Heart left ventricle (tissue), 16 donors: ENCODE measurements around the gene KRT35. TPM values are rescaled to one million over a fixed set of nuclear protein-coding genes. Genes with fewer than 3 reads are reported as not detected.

ENCODE experiments used
- ATAC-seq, 4 donors: fragments of 200-7000 bp; cut with Tn5 transposase; one replicate each; pipeline ENCODE4 v1.9.1; 2020 to 2022; ENCODE audit warnings: moderate library complexity in 4 of 4, mild to moderate bottlenecking in 3 of 4, moderate number of reproducible peaks in 1 of 4
- DNase-seq, 5 donors: peaks; one replicate each; pipeline ENCODE4 v3.0.0-alpha.2; 2020
- H3K27ac ChIP-seq, 12 donors: fragments of 200-600 bp; sonication (generic) in 4 of 12; one replicate each; pipeline versions ENCODE4 v1.5.0 to v1.8.0; 2016 to 2022; ENCODE audit warnings: mild to moderate bottlenecking in 2 of 12
- H3K27me3 ChIP-seq, 9 donors: fragments of 200-600 bp; sonication (generic) in 2 of 9; one replicate each; pipeline versions ENCODE4 v1.5.1 to v1.8.0; 2016 to 2022; ENCODE audit warnings: mild to moderate bottlenecking in 3 of 9
- H3K36me3 ChIP-seq, 9 donors: fragments of 200-600 bp; sonication (generic) in 2 of 9; one replicate each; pipeline versions ENCODE4 v1.5.0 to v1.8.0; 2018 to 2022; ENCODE audit warnings: mild to moderate bottlenecking in 2 of 9
- H3K4me1 ChIP-seq, 12 donors: fragments of 200-600 bp; sonication (generic) in 4 of 12; one replicate each; pipeline versions ENCODE4 v1.5.0 to v1.8.0; 2016 to 2022; ENCODE audit warnings: mild to moderate bottlenecking in 3 of 12
- H3K4me3 ChIP-seq, 12 donors: fragments of 200-600 bp; sonication (generic) in 4 of 12; one replicate each; pipeline versions ENCODE4 v1.5.0 to v1.8.0; 2017 to 2022; ENCODE audit warnings: mild to moderate bottlenecking in 9 of 12, moderate library complexity in 4 of 12
- H3K9me3 ChIP-seq, 12 donors: fragments of 200-600 bp; sonication (generic) in 4 of 12; one replicate each; pipeline versions ENCODE4 v1.5.0 to v1.8.0; 2016 to 2022; ENCODE audit warnings: mild to moderate bottlenecking in 1 of 12
- POLR2A ChIP-seq, 2 donors: fragments of 450-650 bp; IDR thresholded peaks; one replicate each; pipeline ENCODE4 v1.6.1; 2017; ENCODE audit warnings: antibody characterized with exemption in 2 of 2, mild to moderate bottlenecking in 2 of 2, moderate library complexity in 2 of 2
- WGBS, 4 donors: extraction: QIAGEN DNeasy Blood & Tissue Kit in 2 of 4; methylation state at CpG; one replicate each; pipeline versions ENCODE4 v1.1.5 to v1.1.7; 2013 to 2018; 5-methylcytosine and 5-hydroxymethylcytosine counted together
- intact Hi-C, 10 donors: fragments of 100-400 bp; cut with DNase I; formaldehyde crosslinking; loops; one replicate each; pipeline versions ENCODE4 v1.11.1 to v1.14.2; 2022
- polyA plus RNA-seq, 2 donors: library from polyadenylated mRNA; stranded (reverse); fragments of 200-250 nt; gene quantifications; one replicate each; pipeline ENCODE4 v1.2.3, GENCODE V29; 2013
- total RNA-seq, 9 donors: library from RNA; depleted of rRNA in 2 of 9; stranded (reverse); fragments of >200 nt in 2 of 9; fragmentation: NEBNext Ultra II Directional in 3 of 9; extraction: Animal tissue kit (Norgen Biotek cat#: 25700) in 3 of 9; gene quantifications; one replicate each; pipeline versions ENCODE4 v1.1.0 to v1.2.4, GENCODE V29; 2016 to 2023
- TF ChIP-seq, protein P1 (sequence below), 12 donors: fragments of 200-600 bp; sonication (generic) in 4 of 12; IDR thresholded peaks; one replicate each; pipeline versions ENCODE4 v1.5.0 to v1.8.0; 2018 to 2022; ENCODE audit warnings: antibody characterized with exemption in 12 of 12, mild to moderate bottlenecking in 5 of 12
- donor health status: ischemic (EF 13 %, LVEDD 7.1; RV severe dilation, severe dysfunction).
- donor health status: healthy with polysubstance abuse.
- donor health status: DM: no; HTN: yes; CAD: no.
- donor health status: DM: no; HTN: no; CAD: no.
- donor health status: ischemic (EF 25% LVEDD 6.9; RV normal size, moderate dysfunction).
- donor health status: ischemic (EF 25% LVEDD 5.7; RV mildly dilated, moderate dysfunction).
- donor health status: healthy.
- donor health status: DM: yes; HTN: yes; CAD: no.
- donor health status: ischemic (EF 35%, LVEDD 5.7; RV mildly dilated, moderate dysfunction).
- donor health status: nonischemic (EF 11% LVEDD 7.7; RV severe dilation, severe dysfunction).
- donor health status: DM: yes; HTN: yes; CAD: no.
- donor health status: PGD.
- donor health status: ischemic (EF 29% LVEDD 5.4; RV normal size, mild dysfunction).
- donor health status: nonischemic (EF 23%, LVEDD 6.1; RV moderate dilation, normal function).

Gene KRT35
- total and polyA plus RNA-seq, 11 donors: not detected

DNA sequence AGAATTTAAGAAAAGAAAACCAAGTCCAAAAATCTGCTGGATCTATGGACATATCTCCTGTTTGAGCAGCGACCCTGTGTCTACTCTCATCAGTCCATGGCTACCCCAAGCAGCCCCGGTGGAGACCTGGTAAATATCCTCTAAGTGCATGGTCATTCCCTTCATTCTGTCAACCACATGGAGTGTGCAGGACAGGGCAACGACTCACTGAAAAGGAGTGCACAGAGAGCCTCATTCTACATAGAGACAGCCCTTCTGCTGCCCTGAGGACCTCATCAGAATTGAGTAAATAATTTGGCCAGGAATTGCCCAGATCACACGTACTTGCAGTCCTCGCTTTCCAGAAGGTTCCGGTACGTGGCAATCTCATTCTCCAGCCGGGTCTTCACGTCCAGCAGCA lies 43.2 kb downstream of the KRT35 start:
- WGBS, 4 donors: 77 to 83% (median 82%) methylated on average over 9 of the region's 9 CpGs
- Histone ChIP-seq H3K27ac (no peak overlapping the region), H3K9me3 (no peaks in the 10 kb centered on the region), H3K36me3 (no peaks in the 10 kb centered on the region), H3K4me1 (peaks cover 0 to 10% (median 0%) of the 10 kb centered on the region in 12 donors), H3K4me3 (no peak overlapping the region), H3K27me3 (peaks cover 0 to 27% (median 3%) of the 10 kb centered on the region in 9 donors)
- intact Hi-C loops: no loop called here
- DNase-seq (no peak), ATAC-seq (no peak)
- TF ChIP-seq, protein P1, sequence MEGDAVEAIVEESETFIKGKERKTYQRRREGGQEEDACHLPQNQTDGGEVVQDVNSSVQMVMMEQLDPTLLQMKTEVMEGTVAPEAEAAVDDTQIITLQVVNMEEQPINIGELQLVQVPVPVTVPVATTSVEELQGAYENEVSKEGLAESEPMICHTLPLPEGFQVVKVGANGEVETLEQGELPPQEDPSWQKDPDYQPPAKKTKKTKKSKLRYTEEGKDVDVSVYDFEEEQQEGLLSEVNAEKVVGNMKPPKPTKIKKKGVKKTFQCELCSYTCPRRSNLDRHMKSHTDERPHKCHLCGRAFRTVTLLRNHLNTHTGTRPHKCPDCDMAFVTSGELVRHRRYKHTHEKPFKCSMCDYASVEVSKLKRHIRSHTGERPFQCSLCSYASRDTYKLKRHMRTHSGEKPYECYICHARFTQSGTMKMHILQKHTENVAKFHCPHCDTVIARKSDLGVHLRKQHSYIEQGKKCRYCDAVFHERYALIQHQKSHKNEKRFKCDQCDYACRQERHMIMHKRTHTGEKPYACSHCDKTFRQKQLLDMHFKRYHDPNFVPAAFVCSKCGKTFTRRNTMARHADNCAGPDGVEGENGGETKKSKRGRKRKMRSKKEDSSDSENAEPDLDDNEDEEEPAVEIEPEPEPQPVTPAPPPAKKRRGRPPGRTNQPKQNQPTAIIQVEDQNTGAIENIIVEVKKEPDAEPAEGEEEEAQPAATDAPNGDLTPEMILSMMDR (IDR thresholded peaks at IDR 0.05): no peak
- no peak for TF ChIP-seq POLR2A (IDR thresholded peaks at IDR 0.05)

DNA sequence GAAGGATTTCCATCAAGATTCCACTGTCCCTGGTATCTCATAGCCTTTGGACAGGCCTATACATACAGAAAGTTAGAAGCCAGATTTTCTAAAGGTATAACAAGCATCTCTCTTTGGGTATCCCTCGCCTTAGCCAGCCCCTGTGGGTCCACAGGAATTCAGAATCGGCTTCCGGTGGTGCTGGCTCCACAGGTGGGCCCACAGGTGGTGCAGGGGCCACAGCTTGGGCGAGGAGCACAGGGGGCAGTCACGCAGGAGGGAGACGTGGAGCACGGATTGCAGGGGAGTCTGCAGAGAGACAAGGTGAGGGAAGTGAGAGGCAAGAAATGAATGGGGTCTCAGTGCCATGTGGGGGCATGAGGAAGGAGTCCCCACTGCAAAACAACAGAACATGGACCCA lies 43.7 kb downstream of the KRT35 start:
- Histone ChIP-seq H3K36me3 (no peaks in the 10 kb centered on the region), H3K4me1 (peaks cover 0 to 10% (median 0%) of the 10 kb centered on the region in 12 donors), H3K27me3 (peaks cover 0 to 23% (median 0%) of the 10 kb centered on the region in 9 donors), H3K27ac (no peak overlapping the region), H3K4me3 (no peak overlapping the region), H3K9me3 (no peaks in the 10 kb centered on the region)
- intact Hi-C loops: no loop called here
- ATAC-seq: no peak
- TF ChIP-seq, protein P1 (IDR thresholded peaks at IDR 0.05): no peak
- TF ChIP-seq POLR2A (IDR thresholded peaks at IDR 0.05): no peak
- 75 to 85% (median 79%) methylated on average over 7 of the region's 7 CpGs for WGBS, 4 donors
- DNase-seq: no peak

DNA sequence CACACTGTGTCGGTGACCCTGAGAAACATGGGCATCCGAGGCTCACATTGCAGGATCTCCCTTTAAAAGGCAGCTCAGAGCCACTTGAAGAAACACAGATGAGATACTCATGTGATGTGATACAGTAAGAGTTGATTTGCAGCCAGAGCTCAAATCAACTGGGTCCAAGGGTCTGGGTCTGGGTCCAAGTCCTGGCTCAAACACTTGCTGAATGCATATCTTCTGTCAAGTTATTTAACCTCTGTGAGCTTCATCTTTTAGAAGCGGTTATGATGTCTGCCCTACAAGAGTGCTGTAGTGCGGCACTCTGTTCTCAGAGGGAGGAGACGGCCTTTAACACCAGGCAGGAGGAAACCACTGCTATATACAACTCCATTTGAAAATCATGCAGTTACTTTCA lies 46.5 kb downstream of the KRT35 start:
- intact Hi-C loops: no loop called here
- peak in 3 of 4 donors; percentile 28 to 81 (median 28) for ATAC-seq
- Histone ChIP-seq H3K36me3 (no peaks in the 10 kb centered on the region), H3K27ac (peak overlapping the region in 1 of 12 donors; percentile 31), H3K27me3 (peaks cover 0 to 22% (median 0%) of the 10 kb centered on the region in 9 donors), H3K4me1 (peaks cover 0 to 10% (median 0%) of the 10 kb centered on the region in 12 donors), H3K4me3 (no peak overlapping the region), H3K9me3 (no peaks in the 10 kb centered on the region)
- TF ChIP-seq, protein P1 (IDR thresholded peaks at IDR 0.05): no peak
- no peak for TF ChIP-seq POLR2A (IDR thresholded peaks at IDR 0.05)
- DNase-seq: no peak
- 31 to 37% (median 35%) methylated on average over 5 of the region's 5 CpGs for WGBS, 4 donors

DNA sequence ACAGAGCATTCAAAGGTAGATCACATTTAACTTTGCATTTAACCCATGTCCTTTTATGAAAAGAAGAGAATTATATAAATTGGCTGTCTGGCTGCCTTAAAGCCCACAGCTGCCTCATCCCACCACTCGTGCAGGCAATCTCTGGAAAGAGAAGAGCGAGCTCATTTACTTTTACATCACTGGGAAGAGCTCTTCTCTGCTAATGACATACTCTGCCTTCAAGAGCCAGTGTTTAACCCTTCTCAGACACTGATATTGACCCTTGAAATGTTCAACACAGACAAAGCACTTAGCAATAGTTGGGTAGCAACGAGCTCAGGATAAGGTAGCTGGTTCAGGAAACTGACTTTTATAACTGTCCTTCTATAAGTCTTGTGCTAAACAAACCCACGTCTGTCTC lies 46.9 kb downstream of the KRT35 start:
- no peak for DNase-seq
- ATAC-seq: no peak
- 20 to 27% (median 22%) methylated on average over 4 of the region's 4 CpGs for WGBS, 4 donors

More for the DNA sequence above, 46.9 kb downstream of the KRT35 start:
- intact Hi-C loops: no loop called here
- peaks cover 0 to 21% (median 0%) of the 10 kb centered on the region in 9 donors for H3K27me3 ChIP-seq
- H3K9me3 ChIP-seq: no peaks in the 10 kb centered on the region
- TF ChIP-seq, protein P1 (IDR thresholded peaks at IDR 0.05): no peak
- TF ChIP-seq POLR2A (IDR thresholded peaks at IDR 0.05): no peak
- peaks cover 0 to 10% (median 0%) of the 10 kb centered on the region in 12 donors for H3K4me1 ChIP-seq
- no peaks in the 10 kb centered on the region for H3K36me3 ChIP-seq
- peak overlapping the region in 1 of 12 donors; percentile 31 for H3K27ac ChIP-seq
- no peak overlapping the region for H3K4me3 ChIP-seq
